Liver (tissue), 9 donors: ENCODE data around the gene ITGA2. TPM values are rescaled to one million over a fixed set of nuclear protein-coding genes. Genes with fewer than 3 reads are reported as not detected.

ENCODE experiments used
- DNase-seq: peaks from one replicate; pipeline ENCODE4 v3.0.0-alpha.2; 2017; ENCODE audit warnings: low spot score
- H3K27ac ChIP-seq, 2 donors: one replicate each; pipeline ENCODE4 v1.7.0; 2013; ENCODE audit warnings: inconsistent platforms in 2 of 2, low read length in 2 of 2, control low read depth in 1 of 2, low read depth in 1 of 2, mild to moderate bottlenecking in 1 of 2
- H3K27me3 ChIP-seq, 4 donors: one replicate each; pipeline versions ENCODE4 v1.6.1 to v1.7.0; 2013; ENCODE audit warnings: low read length in 3 of 4, inconsistent platforms in 1 of 4, mild to moderate bottlenecking in 1 of 4, moderate library complexity in 1 of 4; ENCODE audit not compliant: control insufficient read depth in 4 of 4, insufficient read depth in 4 of 4
- H3K36me3 ChIP-seq, 4 donors: one replicate each; pipeline versions ENCODE4 v1.6.1 to v1.7.0; 2013; ENCODE audit warnings: low read length in 3 of 4, mild to moderate bottlenecking in 3 of 4, low read depth in 1 of 4, moderate library complexity in 1 of 4; ENCODE audit not compliant: control insufficient read depth in 4 of 4, insufficient read depth in 3 of 4
- H3K4me1 ChIP-seq, 4 donors: one replicate each; pipeline versions ENCODE4 v1.6.1 to v1.7.0; 2013; ENCODE audit warnings: low read length in 3 of 4, mild to moderate bottlenecking in 3 of 4, moderate library complexity in 1 of 4; ENCODE audit not compliant: control insufficient read depth in 4 of 4, insufficient read depth in 4 of 4
- H3K4me3 ChIP-seq, 3 donors: one replicate each; pipeline versions ENCODE4 v1.6.1 to v1.7.0; 2013; ENCODE audit warnings: low read length in 3 of 3, control low read depth in 1 of 3, low read depth in 1 of 3, mild to moderate bottlenecking in 1 of 3
- H3K9ac ChIP-seq, 2 donors: one replicate each; pipeline ENCODE4 v1.7.0; 2013; ENCODE audit warnings: low read length in 2 of 2, mild to moderate bottlenecking in 2 of 2, moderate library complexity in 2 of 2, control low read depth in 1 of 2, low read depth in 1 of 2
- H3K9me3 ChIP-seq, 4 donors: one replicate each; pipeline versions ENCODE4 v1.6.1 to v1.7.0; 2013; ENCODE audit warnings: low read length in 3 of 4; ENCODE audit not compliant: control insufficient read depth in 4 of 4
- EGR1 ChIP-seq, 2 donors: IDR thresholded peaks; 2 replicates each; pipeline ENCODE4 v1.6.1; 2016 to 2018; ENCODE audit warnings: antibody characterized with exemption in 2 of 2, low read depth in 2 of 2
- FOXA1 ChIP-seq: IDR thresholded peaks from 2 replicates; pipeline ENCODE4 v1.6.1; 2016; ENCODE audit warnings: antibody characterized with exemption
- FOXA2 ChIP-seq: IDR thresholded peaks from 2 replicates; pipeline ENCODE4 v1.6.1; 2016; ENCODE audit warnings: antibody characterized with exemption
- GABPA ChIP-seq, 2 donors: IDR thresholded peaks in 1 of 2; conservative IDR thresholded peaks in 1 of 2; 2 replicates each; pipeline ENCODE4 v1.6.1; 2016; ENCODE audit warnings: antibody characterized with exemption in 2 of 2, mild to moderate bottlenecking in 1 of 2, moderate library complexity in 1 of 2
- HNF4A ChIP-seq, 2 donors: conservative IDR thresholded peaks; 2 replicates each; pipeline ENCODE4 v1.6.1; 2016; ENCODE audit warnings: antibody characterized with exemption in 2 of 2, mild to moderate bottlenecking in 2 of 2
- HNF4G ChIP-seq: IDR thresholded peaks from 2 replicates; pipeline ENCODE4 v1.6.1; 2016; ENCODE audit warnings: antibody characterized with exemption
- JUND ChIP-seq, 2 donors: IDR thresholded peaks; 2 replicates each; pipeline ENCODE4 v1.6.1; 2016; ENCODE audit warnings: antibody characterized with exemption in 2 of 2
- MAX ChIP-seq: IDR thresholded peaks from 2 replicates; pipeline ENCODE4 v1.6.1; 2016; ENCODE audit warnings: antibody characterized with exemption
- NR2F2 ChIP-seq: IDR thresholded peaks from 2 replicates; pipeline ENCODE4 v1.6.1; 2016; ENCODE audit warnings: antibody characterized with exemption
- RAD21 ChIP-seq, 2 donors: IDR thresholded peaks; 2 replicates each; pipeline ENCODE4 v1.6.1; 2016; ENCODE audit warnings: antibody characterized with exemption in 2 of 2, mild to moderate bottlenecking in 2 of 2
- REST ChIP-seq: IDR thresholded peaks from 2 replicates; pipeline ENCODE4 v1.6.1; 2016; ENCODE audit warnings: antibody characterized with exemption, mild to moderate bottlenecking
- RXRA ChIP-seq, 2 donors: IDR thresholded peaks; 2 replicates each; pipeline ENCODE4 v1.6.1; 2017 to 2018; ENCODE audit warnings: antibody characterized with exemption in 2 of 2, mild to moderate bottlenecking in 1 of 2
- TAF1 ChIP-seq: conservative IDR thresholded peaks from 2 replicates; pipeline ENCODE4 v1.6.1; 2016; ENCODE audit warnings: antibody characterized with exemption, mild to moderate bottlenecking
- WGBS: extraction: QIAGEN DNeasy Blood & Tissue Kit; methylation state at CpG from one replicate; pipeline ENCODE4 v1.1.7; 2013; 5-methylcytosine and 5-hydroxymethylcytosine counted together
- polyA plus RNA-seq, 2 donors: library from polyadenylated mRNA; stranded (reverse) in 1 of 2; unstranded in 1 of 2; fragments of 200-250 nt in 1 of 2; fragments of >200 nt in 1 of 2; fragmentation: Nextera tagmentation in 1 of 2; extraction: Ambion mirVana in 1 of 2; gene quantifications; one replicate each; pipeline versions ENCODE4 v1.2.1 to v1.2.3, GENCODE V29; 2013 to 2015
- total RNA-seq, 2 donors: library from RNA; depleted of rRNA; stranded (reverse); fragments of >200 nt; gene quantifications; one replicate each; pipeline ENCODE4 v1.2.3, GENCODE V29; 2014
- TF ChIP-seq, protein P1 (sequence below): IDR thresholded peaks from 2 replicates; pipeline ENCODE4 v1.6.1; 2016; ENCODE audit warnings: antibody characterized with exemption
- TF ChIP-seq, protein P2 (sequence below): fragments of 150-350 bp; IDR thresholded peaks from 2 replicates; pipeline ENCODE4 v1.5.1; 2017; ENCODE audit warnings: improper control_type of control experiment, low read depth, low read length; ENCODE audit not compliant: missing input control
- donor health status: healthy.
- donor health status: healthy.
- donor health status: healthy.
- donor health status: healthy.
- donor health status: healthy.

ITGA2 gene
- total and polyA plus RNA-seq, 4 donors, result 0.12 to 0.61 (median 0.33) TPM

DNA sequence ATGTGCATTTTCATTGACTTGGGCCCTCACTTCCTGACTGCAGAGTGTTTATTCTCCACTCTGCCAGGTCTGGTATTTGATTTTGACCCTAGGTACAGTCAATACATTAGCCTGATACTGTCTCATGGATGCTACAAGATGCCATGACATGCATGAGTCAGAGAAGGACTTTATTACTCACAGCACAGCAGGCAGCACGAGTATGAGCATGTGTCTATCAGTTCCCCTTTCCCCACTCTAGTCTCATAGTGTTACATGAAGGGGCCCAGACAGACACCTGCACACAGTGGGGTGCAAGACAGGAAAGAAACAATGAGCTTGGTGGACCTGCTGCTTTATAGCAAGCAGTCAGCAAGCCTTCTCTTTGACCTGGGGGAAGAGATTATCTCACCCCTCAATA, 19.6 kb downstream of the ITGA2 start:
- Histone ChIP-seq H3K4me3 (no peak overlapping the region), H3K36me3 (no peaks in the 10 kb centered on the region), H3K4me1 (no peaks in the 10 kb centered on the region), H3K27me3 (peaks cover 0 to 3% (median 0%) of the 10 kb centered on the region in 4 donors), H3K9ac (no peak overlapping the region), H3K9me3 (peaks cover 0 to 1% (median 0%) of the 10 kb centered on the region in 4 donors), H3K27ac (no peak overlapping the region)
- TF ChIP-seq REST, result no peak
- no peak for TF ChIP-seq RXRA (IDR thresholded peaks at IDR 0.05)
- no peak for TF ChIP-seq FOXA2
- DNase-seq, result no peak
- 60% methylated on average over 1 of the region's 1 CpG for WGBS

DNA sequence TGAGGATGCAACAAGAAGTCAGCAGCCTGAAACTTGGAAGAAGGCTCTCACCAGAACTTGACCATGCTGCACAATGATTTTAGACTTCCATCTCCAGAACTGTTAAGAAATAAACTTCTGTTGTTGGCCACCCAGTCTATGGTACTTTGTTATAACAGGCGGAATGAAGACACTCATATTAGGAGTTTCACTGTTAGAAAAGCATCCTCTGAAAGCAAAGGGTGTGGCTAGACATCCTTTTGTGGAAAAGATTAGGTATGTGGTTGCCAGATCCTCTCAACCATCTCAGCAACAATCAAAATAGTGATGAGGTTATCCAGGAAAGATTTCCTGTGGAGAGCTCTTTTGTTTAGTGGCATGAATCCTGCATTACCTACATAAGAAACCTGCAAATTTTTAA, 20.7 kb downstream of the ITGA2 start:
- Histone ChIP-seq H3K4me3 (no peak overlapping the region), H3K27me3 (peaks cover 0 to 3% (median 0%) of the 10 kb centered on the region in 4 donors), H3K36me3 (no peaks in the 10 kb centered on the region), H3K9ac (no peak overlapping the region), H3K27ac (no peak overlapping the region), H3K9me3 (peaks cover 0 to 4% (median 0%) of the 10 kb centered on the region in 4 donors), H3K4me1 (no peaks in the 10 kb centered on the region)
- no peak for DNase-seq
- 82% methylated on average over 1 of the region's 1 CpG for WGBS
- TF ChIP-seq GABPA (IDR thresholded peaks at IDR 0.05 in 1 of 2, conservative IDR thresholded peaks at IDR 0.05 in 1 of 2) (no peak), FOXA2 (no peak), RXRA (IDR thresholded peaks at IDR 0.05) (no peak), FOXA1 (no peak), RAD21 (IDR thresholded peaks at IDR 0.05) (no peak), HNF4A (conservative IDR thresholded peaks at IDR 0.05) (no peak), EGR1 (IDR thresholded peaks at IDR 0.05; ENCODE audit: low read depth in 2 of 2) (no peak), JUND (IDR thresholded peaks at IDR 0.05) (no peak), TAF1 (no peak), MAX (no peak), NR2F2 (no peak), HNF4G (no peak)
- TF ChIP-seq, protein P1, sequence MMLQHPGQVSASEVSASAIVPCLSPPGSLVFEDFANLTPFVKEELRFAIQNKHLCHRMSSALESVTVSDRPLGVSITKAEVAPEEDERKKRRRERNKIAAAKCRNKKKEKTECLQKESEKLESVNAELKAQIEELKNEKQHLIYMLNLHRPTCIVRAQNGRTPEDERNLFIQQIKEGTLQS, result no peak
- TF ChIP-seq, protein P2, sequence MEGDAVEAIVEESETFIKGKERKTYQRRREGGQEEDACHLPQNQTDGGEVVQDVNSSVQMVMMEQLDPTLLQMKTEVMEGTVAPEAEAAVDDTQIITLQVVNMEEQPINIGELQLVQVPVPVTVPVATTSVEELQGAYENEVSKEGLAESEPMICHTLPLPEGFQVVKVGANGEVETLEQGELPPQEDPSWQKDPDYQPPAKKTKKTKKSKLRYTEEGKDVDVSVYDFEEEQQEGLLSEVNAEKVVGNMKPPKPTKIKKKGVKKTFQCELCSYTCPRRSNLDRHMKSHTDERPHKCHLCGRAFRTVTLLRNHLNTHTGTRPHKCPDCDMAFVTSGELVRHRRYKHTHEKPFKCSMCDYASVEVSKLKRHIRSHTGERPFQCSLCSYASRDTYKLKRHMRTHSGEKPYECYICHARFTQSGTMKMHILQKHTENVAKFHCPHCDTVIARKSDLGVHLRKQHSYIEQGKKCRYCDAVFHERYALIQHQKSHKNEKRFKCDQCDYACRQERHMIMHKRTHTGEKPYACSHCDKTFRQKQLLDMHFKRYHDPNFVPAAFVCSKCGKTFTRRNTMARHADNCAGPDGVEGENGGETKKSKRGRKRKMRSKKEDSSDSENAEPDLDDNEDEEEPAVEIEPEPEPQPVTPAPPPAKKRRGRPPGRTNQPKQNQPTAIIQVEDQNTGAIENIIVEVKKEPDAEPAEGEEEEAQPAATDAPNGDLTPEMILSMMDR, result no peak
